ENCODE data around the gene ABHD14A. TPM values are rescaled to one million over a fixed set of nuclear protein-coding genes. Genes with fewer than 3 reads are reported as not detected.
A peak's percentile ranks its signal among the peaks of the same experiment; 100 is the strongest.

ABHD14A gene
- total and polyA plus RNA-seq, 12 donors, result 19.3 to 80.1 (median 25.4) TPM

DNA sequence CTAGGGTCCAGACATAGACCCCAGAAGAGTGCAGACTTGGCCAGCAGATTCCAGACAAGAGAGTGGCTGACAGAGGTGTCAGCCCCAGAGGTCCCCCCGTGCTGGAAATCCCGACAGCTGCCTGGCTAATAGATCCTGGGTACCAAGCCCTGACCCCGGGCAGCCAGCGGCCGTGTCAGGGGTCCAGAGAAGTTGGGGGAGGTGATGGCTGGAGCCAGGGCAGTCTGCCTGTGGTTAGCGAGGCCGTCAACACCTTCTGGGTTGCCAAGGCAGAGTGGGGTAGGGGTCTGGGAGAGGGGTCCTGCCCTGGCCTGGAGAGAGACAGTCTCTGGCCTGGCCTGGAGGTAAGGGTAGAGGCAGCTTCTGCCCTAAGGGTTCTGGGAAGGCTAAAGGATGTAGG lies 45.9 kb downstream of the ABHD14A start:
- Histone ChIP-seq H3K4me3 (no peak overlapping the region), H3K4me1 (peaks cover 59 to 100% (median 91%) of the 10 kb centered on the region in 9 donors), H3K27ac (peak overlapping the region; percentile 79 to 97 (median 92)), H3K9me3 (no peaks in the 10 kb centered on the region), H3K27me3 (no peaks in the 10 kb centered on the region), H3K36me3 (no peaks in the 10 kb centered on the region)
- WGBS, 2 donors, result 85 to 90% methylated on average over 7 of the region's 7 CpGs
- ATAC-seq (no peak), DNase-seq (no peak)
- intact Hi-C loops (cut with DNase I), result no loop called here
- no peak for TF ChIP-seq CTCF (IDR thresholded peaks at IDR 0.05)

DNA sequence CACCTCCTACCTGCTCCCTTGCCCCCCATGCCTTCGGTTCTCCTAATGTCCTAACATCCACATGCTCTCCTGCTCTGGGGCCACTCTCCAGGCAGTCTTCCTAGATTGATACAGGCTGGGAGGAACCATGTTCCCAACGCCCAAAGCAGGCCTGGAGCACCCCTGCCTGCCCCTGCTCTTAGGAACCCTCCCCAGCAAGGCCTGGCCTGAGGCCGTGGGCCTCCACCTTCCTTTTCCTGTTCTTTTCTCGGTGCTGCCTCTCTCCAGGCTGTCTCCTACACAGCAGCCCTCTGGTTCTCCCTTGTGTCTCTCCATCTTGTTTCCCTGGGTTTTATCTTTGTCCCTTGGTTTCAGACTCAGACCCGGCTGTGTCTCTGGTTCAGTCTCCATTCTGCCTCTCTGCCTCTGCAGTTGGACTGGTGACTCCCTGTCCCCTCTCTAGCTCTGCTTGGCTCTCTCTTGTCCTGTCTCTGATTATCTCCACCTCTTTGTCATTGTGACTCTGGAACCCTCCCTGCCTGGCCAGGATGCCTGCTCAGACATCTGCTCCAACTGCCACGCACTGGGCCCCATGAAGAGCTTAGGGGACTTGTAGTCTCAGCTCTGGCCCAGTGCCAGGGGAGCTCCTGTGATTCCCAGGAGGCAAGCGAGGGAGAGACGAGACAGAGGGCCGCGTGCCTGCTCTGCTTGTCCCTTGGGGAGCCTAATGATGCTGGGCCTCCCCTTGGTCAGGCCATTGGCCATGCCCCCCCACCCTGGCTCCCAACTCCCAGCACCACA lies 46.8 kb downstream of the ABHD14A start:
- Histone ChIP-seq H3K4me3 (peak overlapping the region in 3 of 10 donors; percentile 47 to 58 (median 49)), H3K27ac (peak overlapping the region; percentile 79 to 97 (median 92)), H3K9me3 (no peaks in the 10 kb centered on the region), H3K36me3 (no peaks in the 10 kb centered on the region), H3K4me1 (peaks cover 62 to 99% (median 94%) of the 10 kb centered on the region in 9 donors), H3K27me3 (no peaks in the 10 kb centered on the region)
- DNase-seq (peak; percentile 75 to 80), ATAC-seq (peak; percentile 8 to 57 (median 34))
- TF ChIP-seq CTCF (IDR thresholded peaks at IDR 0.05), result no peak
- intact Hi-C loops (cut with DNase I), result loop anchor here in 1 of 10 donors (2.0 kb wide), 1 partner anchor 31 kb away; no protein-coding TSS in a partner anchor
- WGBS, 2 donors, result 38 to 41% methylated on average over 10 of the region's 10 CpGs

GRCh38 chr3:52022323-52023100 lies 47.6 kb downstream of the ABHD14A start:
- DNase-seq (peak; percentile 68 to 76), ATAC-seq (peak; percentile 28 to 74 (median 52))
- intact Hi-C loops (cut with DNase I), result loop anchor here in 1 of 10 donors (2.0 kb wide), 1 partner anchor 30 kb away; no protein-coding TSS in a partner anchor
- WGBS, 2 donors, result 31 to 35% methylated on average over 20 of the region's 20 CpGs
- TF ChIP-seq CTCF (IDR thresholded peaks at IDR 0.05), result no peak
- H3K27me3 ChIP-seq, result no peaks in the 10 kb centered on the region
- peaks cover 62 to 91% (median 85%) of the 10 kb centered on the region in 9 donors for H3K4me1 ChIP-seq
- H3K4me3 ChIP-seq, result peak overlapping the region in 9 of 10 donors; percentile 16 to 58 (median 47)
- H3K9me3 ChIP-seq, result no peaks in the 10 kb centered on the region
- peak overlapping the region; percentile 79 to 97 (median 92) for H3K27ac ChIP-seq
- no peaks in the 10 kb centered on the region for H3K36me3 ChIP-seq

- no peak for ATAC-seq
- intact Hi-C loops (cut with DNase I), result loop anchor here in 1 of 10 donors (2.0 kb wide), 1 partner anchor 30 kb away; no protein-coding TSS in a partner anchor
Measured at GRCh38 chr3:52023101-52023770, 48.4 kb downstream of the ABHD14A start.

More at GRCh38 chr3:52023101-52023770, 48.4 kb downstream of the ABHD14A start:
- peak overlapping the region; percentile 79 to 97 (median 92) for H3K27ac ChIP-seq
- H3K9me3 ChIP-seq, result no peaks in the 10 kb centered on the region
- no peaks in the 10 kb centered on the region for H3K27me3 ChIP-seq
- H3K36me3 ChIP-seq, result no peaks in the 10 kb centered on the region
- peak in 1 of 2 donors; percentile 6 for DNase-seq
- WGBS, 2 donors, result 63 to 70% methylated on average over 3 of the region's 3 CpGs
- H3K4me3 ChIP-seq, result peak overlapping the region in 9 of 10 donors; percentile 16 to 58 (median 47)
- TF ChIP-seq CTCF (IDR thresholded peaks at IDR 0.05), result no peak
- H3K4me1 ChIP-seq, result peaks cover 62 to 90% (median 83%) of the 10 kb centered on the region in 9 donors

All from heart right ventricle (tissue), 16 donors.